ENCODE data around the gene SCYL2.

DNA sequence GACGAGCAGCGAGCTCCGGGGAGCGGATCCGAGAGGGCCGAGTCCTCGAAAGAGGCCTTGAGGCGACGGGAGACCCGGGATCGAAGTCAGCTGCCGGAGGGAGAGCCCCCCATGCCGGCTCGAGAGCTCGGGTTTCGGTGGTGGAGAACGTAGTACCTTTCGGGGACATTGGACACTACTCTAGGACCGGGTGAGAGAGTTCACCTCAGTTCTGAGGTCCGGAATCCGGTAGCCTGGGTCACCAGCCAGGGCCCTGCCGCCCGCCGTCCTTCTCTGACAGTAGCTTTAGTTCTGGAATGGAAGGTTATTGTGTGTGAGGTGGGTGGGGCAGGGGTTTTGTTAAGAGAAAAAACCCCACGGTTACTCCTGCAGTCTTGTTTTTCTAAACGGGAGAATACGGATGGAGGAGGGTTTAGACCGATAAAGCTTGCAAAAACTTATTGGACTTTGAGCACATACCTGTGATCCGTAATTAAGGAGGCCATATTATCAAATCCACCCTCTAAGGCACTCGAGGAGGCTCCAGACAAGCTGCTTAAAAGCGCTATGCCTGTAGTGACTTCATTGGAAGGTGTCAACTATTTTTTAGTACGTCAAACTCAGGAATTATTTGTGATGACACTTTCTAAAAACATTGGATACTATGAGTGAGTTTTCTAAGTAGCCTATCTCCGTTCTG is 765 bp downstream of the SCYL2 start:
- no peak for TF ChIP-seq TCF4 (CRISPR knock-in tag; IDR thresholded peaks at IDR 0.05; ENCODE audit: borderline replicate concordance)
- TF ChIP-seq, protein P1, sequence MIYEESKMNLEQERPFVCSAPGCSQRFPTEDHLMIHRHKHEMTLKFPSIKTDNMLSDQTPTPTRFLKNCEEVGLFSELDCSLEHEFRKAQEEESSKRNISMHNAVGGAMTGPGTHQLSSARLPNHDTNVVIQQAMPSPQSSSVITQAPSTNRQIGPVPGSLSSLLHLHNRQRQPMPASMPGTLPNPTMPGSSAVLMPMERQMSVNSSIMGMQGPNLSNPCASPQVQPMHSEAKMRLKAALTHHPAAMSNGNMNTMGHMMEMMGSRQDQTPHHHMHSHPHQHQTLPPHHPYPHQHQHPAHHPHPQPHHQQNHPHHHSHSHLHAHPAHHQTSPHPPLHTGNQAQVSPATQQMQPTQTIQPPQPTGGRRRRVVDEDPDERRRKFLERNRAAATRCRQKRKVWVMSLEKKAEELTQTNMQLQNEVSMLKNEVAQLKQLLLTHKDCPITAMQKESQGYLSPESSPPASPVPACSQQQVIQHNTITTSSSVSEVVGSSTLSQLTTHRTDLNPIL (CRISPR knock-in tag; IDR thresholded peaks at IDR 0.05; ENCODE audit: low read depth), result no peak
